C4-2B (cell line): ENCODE data around the gene APP.

Experiments used
- CTCF ChIP-seq: fragments of 450-650 bp; conservative IDR thresholded peaks from 2 replicates; pipeline ENCODE4 v1.5.1; 2017; ENCODE audit warnings: mild to moderate bottlenecking
- ZFX ChIP-seq: fragments of 450-650 bp; IDR thresholded peaks from 2 replicates; pipeline ENCODE4 v1.6.1; 2017

GRCh38 chr21:25934130-25934529 is 236.4 kb downstream of the APP start:
- TF ChIP-seq CTCF (no peak), ZFX (no peak)
